ENCODE measurements around the gene ZNF326.
"Not testable (repeated sequence)": the region's sequence is repeated elsewhere in the genome, so short reads cannot be mapped to it uniquely, and the experiment has no call there.

ZNF326 gene

GRCh38 chr1:89965193-89965768 lies 29.6 kb upstream of the ZNF326 start:
- in situ Hi-C loops (cut with HindIII; ENCODE audit: low sequenced_read_pairs), result no loop called here

DNA sequence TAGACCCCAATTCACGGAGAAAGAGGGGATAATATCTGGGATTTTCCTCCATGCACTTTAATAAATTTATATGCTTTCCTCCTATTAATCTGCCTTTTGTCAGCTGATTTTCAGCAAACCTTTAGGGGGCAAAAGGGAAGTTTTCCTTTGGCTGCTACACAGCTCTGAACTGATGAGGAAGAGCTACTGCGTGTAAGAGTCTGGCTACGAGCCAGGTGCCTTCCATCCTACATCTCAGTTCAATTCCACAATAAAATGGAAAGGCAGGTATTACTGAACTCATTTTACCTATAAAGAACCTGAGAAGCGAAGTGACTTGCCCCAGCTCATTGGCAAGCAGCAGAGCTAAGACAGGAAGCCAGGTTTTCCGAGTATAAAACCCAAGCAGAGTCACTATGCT lies 28.3 kb upstream of the ZNF326 start:
- in situ Hi-C loops (cut with HindIII; ENCODE audit: low sequenced_read_pairs), result no loop called here

DNA sequence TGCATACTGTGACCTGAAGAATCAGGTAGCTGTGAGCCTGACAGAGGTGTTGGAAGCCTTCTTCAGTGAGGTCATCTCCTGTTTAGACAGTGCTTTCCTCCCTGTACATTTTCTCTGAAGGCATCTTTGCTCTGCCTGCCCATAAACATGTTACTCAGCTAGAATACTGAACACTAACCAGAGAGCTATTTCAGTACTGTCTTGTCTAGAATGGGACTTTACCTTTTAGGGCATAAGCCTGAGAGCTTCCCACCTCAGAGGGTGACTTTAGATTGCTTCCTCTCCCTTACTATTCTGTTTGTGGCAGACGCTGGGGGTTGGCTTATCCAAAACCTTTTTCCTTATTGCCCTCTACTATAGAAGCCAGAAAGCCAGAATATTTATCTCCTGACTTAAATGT lies 23.3 kb upstream of the ZNF326 start:
- in situ Hi-C loops (cut with HindIII; ENCODE audit: low sequenced_read_pairs), result no loop called here

- in situ Hi-C loops (cut with HindIII; ENCODE audit: low sequenced_read_pairs), result no loop called here
Measured at GRCh38 chr1:89972024-89972423, 22.9 kb upstream of the ZNF326 start.

- in situ Hi-C loops (cut with HindIII; ENCODE audit: low sequenced_read_pairs), result no loop called here
Measured at GRCh38 chr1:89973471-89974127, 21.3 kb upstream of the ZNF326 start.

DNA sequence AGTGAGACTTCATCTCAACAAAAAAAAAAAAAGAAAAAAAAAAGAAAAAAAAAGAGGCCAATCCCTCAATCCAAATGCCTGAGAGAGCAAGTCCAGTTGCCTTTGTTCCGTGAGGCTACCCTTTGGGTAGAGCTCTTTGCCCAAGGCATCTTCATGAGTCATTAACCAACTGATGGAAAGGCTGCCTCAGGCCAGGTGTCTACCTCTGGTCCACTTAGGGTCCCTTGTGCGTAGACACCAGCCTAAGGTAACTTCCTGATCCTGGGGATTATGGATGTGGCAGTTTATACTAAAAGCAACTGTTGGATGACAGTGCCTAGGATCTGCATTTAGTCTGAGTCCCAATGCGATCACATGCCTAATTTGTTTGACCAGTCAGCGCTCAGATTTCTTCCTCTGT lies 20.7 kb upstream of the ZNF326 start:
- in situ Hi-C loops (cut with HindIII; ENCODE audit: low sequenced_read_pairs), result no loop called here

DNA sequence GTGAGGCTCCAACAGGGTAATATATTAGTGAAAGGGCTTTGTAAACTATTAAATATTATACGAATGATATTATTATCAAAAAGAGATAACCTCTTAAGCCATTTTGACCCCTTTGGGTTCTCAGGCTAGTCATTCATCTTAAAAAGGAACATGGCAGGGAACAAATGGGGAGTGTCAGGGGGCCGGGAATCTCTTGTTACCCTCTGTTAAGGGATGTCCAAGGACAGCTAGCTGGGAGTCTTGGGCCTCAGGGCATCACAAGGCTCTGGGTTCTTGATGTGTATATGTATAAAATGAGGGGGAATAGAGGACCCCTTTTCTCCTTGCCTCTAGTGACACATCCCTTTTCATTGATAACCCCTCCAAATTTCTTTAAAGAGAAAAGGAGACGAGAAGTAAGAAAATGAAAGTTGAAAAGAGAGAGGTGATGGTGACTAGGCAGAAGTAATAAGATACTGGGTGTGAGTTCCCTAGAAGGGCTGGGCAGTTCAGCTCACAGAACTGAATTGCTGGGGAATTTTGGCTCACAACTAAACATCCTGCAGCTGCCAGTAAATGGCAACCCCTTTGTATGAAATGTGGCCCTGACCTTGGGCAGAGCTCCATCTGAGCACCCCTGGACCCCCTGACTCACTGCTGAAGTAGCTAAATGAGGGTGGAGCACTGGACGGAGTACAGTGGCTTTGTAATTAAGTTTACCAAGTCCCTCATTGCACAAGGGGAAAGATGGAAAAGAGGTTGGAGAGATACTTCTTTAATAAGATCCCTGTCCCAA lies 20.0 kb upstream of the ZNF326 start:
- in situ Hi-C loops (cut with HindIII; ENCODE audit: low sequenced_read_pairs), result no loop called here

DNA sequence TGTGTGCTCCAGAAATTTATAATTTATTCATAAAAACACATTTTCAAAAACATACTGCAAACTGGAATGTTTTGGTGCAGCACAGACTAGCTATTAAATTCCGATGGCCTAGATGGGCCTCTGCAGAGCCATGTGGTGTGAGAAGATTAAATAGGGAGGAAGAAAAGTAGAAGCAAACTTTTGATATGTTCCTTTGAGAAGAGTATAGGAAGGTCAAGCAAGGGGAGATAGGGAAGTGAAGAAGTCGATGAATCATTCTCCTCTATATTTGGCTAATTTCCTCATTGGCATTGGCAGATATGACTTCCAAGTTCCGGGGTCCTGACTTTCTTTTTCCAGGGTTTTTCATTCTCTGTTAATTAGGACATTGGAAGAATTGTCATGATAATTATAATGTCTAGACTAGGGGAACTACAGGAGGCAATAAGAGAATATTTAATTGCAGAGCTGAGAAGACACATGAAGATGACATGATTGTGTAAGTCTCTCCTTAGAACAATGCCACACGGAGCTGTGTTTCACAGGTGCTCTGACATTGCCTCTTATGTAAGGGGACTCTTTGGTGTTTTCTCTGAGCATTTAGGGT lies 19.3 kb upstream of the ZNF326 start:
- in situ Hi-C loops (cut with HindIII; ENCODE audit: low sequenced_read_pairs), result no loop called here

- in situ Hi-C loops (cut with HindIII; ENCODE audit: low sequenced_read_pairs), result no loop called here
Measured at GRCh38 chr1:89978755-89979154, 16.2 kb upstream of the ZNF326 start.

- in situ Hi-C loops (cut with HindIII; ENCODE audit: low sequenced_read_pairs), result no loop called here
Measured at GRCh38 chr1:89980605-89981004, 14.3 kb upstream of the ZNF326 start.

DNA sequence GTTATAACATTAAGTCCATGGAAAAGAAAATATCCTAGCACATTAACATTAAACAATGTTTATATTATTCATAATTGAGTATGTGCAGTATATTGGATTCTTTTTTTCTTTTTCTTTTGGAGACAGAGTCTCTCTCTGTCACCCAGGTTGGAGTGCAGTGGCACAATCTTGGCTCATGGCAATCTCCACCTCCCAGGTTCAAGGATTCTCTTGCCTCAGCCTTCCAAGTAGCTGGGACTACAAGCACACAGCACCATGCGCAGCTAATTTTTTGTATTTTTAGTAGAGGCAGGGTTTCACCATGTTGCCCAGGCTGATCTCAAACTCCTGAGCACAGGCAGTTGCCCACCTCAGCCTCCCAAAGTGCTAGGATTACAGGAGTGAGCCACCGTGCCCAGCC lies 12.1 kb upstream of the ZNF326 start:
- in situ Hi-C loops (cut with HindIII; ENCODE audit: low sequenced_read_pairs), result not testable (repeated sequence)

- in situ Hi-C loops (cut with HindIII; ENCODE audit: low sequenced_read_pairs), result not testable (repeated sequence)
Measured at GRCh38 chr1:89984564-89985116, 10.3 kb upstream of the ZNF326 start.

DNA sequence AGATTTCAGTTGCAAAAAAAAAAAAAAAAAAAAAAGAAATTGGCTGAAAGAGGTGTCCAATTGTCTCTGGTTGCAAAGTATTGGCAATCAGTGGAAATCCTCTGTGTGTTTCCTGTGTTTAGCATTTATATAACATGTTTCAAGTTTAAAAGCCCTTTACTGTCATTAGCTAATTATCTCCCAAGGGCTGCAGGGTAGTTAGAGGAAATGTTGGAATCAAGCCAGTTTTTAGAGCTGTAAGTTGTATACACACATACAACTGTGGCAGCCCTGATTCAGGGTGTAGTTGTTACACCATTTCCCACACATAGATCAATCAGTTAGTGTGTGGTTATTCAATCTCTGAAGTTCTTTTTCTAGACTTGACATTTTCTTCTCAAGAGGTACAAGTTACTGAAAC lies 8.9 kb upstream of the ZNF326 start:
- in situ Hi-C loops (cut with HindIII; ENCODE audit: low sequenced_read_pairs), result no loop called here

DNA sequence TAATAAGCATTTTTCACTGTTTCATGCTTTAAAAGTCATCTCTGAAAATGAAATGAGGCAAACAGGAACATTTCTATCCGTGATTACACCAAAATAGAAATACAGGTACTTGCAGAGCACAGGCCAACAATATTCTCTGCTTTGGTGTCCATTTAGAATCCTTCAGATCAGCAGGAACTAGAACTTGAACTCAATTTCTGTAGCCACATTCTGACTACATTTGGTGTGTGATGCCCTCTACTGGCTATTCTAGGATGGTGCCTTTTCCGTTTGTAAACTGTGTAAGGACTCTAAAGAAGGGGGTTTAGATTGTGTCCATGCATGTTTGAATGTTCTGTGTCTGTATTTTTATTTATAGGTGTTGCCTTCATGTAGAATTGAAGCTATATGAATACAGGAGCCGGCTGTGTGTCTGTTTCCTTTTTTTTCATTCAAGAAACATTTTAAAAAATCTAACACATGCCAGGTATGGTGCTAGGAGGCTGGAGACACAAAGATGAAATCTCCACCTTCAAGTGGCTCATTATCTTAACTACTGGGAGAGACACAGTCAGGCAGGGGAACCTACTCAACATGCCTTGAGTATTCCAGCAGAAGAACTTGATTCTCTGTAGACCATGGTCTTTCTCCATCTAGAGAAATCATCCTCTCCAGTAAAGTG lies 7.6 kb upstream of the ZNF326 start:
- in situ Hi-C loops (cut with HindIII; ENCODE audit: low sequenced_read_pairs), result no loop called here

GRCh38 chr1:89989099-89989498 lies 5.8 kb upstream of the ZNF326 start:
- in situ Hi-C loops (cut with HindIII; ENCODE audit: low sequenced_read_pairs), result no loop called here

DNA sequence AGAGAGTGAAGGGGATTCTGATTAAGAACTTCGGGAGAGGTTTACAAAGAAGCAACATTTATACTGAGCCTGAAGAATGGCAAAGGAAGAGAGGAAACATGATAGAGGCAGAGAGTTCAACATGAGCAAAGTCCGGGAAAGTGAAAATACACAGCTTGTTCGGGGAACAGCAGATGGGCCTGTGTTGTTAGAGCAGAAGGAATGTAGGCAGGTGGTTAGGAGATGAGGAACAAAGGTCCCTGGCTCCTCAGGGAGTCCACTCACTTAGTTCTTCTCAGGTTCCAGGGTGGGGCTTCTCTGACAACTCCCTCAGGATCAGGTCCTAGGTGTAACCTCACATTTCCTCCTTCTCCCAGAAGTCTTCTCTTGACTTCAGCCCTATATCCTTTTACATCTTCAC lies 5.1 kb upstream of the ZNF326 start:
- in situ Hi-C loops (cut with HindIII; ENCODE audit: low sequenced_read_pairs), result no loop called here

DNA sequence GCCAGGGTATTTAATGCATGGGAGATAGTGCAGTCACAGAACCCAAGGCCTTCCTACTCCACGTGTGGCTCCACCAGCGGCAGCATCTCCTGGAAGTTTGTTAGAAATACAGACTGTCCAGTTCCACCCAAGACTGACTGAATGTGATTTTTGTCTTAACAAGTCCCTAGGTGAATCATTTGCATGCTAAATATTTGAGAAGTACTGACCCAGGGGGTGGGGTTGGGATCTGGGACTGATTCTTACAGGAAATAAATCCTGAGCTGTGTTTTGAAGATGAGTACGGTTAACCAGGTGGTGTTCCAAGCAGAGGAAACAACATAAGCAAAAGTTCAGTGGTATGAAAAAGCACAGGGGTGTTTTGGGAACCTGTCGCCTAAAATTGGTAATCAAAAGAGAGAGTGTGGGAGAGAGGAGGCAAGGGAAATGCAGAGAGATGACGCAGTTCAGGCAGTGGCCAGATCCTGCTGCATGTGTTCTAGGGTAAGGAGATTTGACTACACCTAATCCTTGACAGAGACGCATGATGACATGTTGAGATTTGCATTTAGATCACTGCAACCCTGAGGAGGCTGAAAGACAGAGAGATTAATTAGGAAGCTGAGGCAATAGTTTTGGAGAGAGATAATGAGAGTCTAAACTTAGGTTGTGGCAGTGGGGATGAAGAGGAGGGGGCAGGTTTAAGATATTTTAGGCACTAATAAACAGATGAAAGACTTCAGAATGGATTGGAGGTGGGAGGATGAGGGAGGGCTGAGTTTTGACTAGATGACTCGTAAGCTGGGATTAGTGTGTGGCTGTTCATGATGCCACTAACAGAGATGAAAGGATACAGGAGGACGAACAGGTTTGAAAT lies 3.7 kb upstream of the ZNF326 start:
- in situ Hi-C loops (cut with HindIII; ENCODE audit: low sequenced_read_pairs), result no loop called here

DNA sequence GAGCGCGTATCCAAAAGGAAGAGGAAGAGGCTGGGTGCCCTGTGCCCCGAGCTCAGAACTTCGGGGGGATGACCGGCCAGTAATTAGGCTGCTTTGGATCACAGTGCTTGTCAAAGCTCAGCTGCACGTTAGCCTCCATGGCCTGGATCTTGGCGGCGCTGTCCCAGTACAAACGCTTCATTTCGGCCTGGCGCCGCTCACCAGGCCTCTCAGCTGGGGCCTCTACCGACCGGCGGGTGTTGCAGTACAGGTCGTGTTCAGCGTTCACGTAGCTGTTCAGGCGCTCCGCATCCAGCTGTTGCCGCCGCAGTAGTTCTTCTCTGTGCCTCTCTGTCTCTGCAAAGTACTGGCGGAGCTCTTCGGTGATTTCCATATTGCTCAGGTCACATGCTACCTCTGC lies 1.4 kb upstream of the ZNF326 start:
- in situ Hi-C loops (cut with HindIII; ENCODE audit: low sequenced_read_pairs), result no loop called here

GRCh38 chr1:89994231-89994804 lies 592 bp upstream of the ZNF326 start:
- in situ Hi-C loops (cut with HindIII; ENCODE audit: low sequenced_read_pairs), result no loop called here
